Colonic mucosa (tissue), 4 donors: ENCODE results near the gene SMIM17. TPM values are rescaled to one million over a fixed set of nuclear protein-coding genes. Genes with fewer than 3 reads are reported as not detected.
A peak's percentile ranks its signal among the peaks of the same experiment; 100 is the strongest.

Source experiments
- DNase-seq: peaks from one replicate; pipeline ENCODE4 v3.0.0-alpha.2; 2020
- H3K27ac ChIP-seq: fragments of 200-600 bp; one replicate; pipeline ENCODE4 v1.8.0; 2021
- H3K27me3 ChIP-seq: fragments of 200-600 bp; one replicate; pipeline ENCODE4 v1.8.0; 2021
- H3K36me3 ChIP-seq: fragments of 200-600 bp; one replicate; pipeline ENCODE4 v1.8.0; 2021
- H3K4me1 ChIP-seq: fragments of 200-600 bp; one replicate; pipeline ENCODE4 v1.8.0; 2021; ENCODE audit warnings: mild to moderate bottlenecking
- H3K4me3 ChIP-seq: fragments of 200-600 bp; one replicate; pipeline ENCODE4 v1.8.0; 2021
- H3K9ac ChIP-seq, 2 donors: one replicate each; pipeline ENCODE4 v1.7.0; 2013; ENCODE audit warnings: control low read depth in 2 of 2, low read depth in 2 of 2, low read length in 2 of 2
- H3K9me3 ChIP-seq: fragments of 200-600 bp; one replicate; pipeline ENCODE4 v1.8.0; 2021
- intact Hi-C: fragments of 100-400 bp; cut with DNase I; formaldehyde crosslinking; loops from one replicate; pipeline ENCODE4 v1.14.1; 2022
- total RNA-seq, 2 donors: library from RNA; stranded (reverse); fragmentation: NEBNext Ultra II Directional in 1 of 2; extraction: Animal tissue kit (Norgen Biotek cat#: 25700) in 1 of 2; gene quantifications; one replicate each; pipeline ENCODE4 v1.2.1, GENCODE V29; 2021
- TF ChIP-seq, protein P1 (sequence below): fragments of 200-600 bp; IDR thresholded peaks from one replicate; pipeline ENCODE4 v1.8.0; 2022; ENCODE audit warnings: antibody characterized with exemption, mild to moderate bottlenecking
- donor health status: healthy.
- donor health status: DM: no; HTN: no; CAD: no.
- donor health status: DM: no; HTN: no; CAD: no.

SMIM17 gene
- total RNA-seq, 2 donors from 2014 or later = not detected

DNA sequence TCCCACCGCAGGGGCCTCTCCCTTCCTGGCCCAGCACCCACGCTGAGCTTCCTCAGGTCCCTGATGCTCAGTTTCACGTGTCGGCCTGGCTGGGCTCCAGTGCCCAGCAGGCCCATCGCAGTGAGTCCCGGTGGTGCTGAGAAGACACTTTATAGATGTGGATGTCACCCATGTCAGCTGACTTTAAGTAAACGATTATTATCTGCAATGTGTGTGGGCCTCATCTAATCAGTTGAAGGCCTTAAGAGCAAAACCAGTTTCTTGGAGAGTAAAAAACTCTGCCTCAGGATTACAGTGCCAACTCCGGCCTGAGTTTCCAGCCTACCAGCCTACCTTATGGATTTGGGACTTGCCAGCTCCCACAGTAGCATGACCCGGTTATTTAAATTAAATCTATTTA lies 17.3 kb upstream of the SMIM17 start:
- no peak for DNase-seq
- H3K9me3 ChIP-seq = no peaks in the 10 kb centered on the region
- H3K36me3 ChIP-seq = no peaks in the 10 kb centered on the region
- H3K4me1 ChIP-seq = no peaks in the 10 kb centered on the region
- no peak overlapping the region for H3K9ac ChIP-seq
- TF ChIP-seq, protein P1, sequence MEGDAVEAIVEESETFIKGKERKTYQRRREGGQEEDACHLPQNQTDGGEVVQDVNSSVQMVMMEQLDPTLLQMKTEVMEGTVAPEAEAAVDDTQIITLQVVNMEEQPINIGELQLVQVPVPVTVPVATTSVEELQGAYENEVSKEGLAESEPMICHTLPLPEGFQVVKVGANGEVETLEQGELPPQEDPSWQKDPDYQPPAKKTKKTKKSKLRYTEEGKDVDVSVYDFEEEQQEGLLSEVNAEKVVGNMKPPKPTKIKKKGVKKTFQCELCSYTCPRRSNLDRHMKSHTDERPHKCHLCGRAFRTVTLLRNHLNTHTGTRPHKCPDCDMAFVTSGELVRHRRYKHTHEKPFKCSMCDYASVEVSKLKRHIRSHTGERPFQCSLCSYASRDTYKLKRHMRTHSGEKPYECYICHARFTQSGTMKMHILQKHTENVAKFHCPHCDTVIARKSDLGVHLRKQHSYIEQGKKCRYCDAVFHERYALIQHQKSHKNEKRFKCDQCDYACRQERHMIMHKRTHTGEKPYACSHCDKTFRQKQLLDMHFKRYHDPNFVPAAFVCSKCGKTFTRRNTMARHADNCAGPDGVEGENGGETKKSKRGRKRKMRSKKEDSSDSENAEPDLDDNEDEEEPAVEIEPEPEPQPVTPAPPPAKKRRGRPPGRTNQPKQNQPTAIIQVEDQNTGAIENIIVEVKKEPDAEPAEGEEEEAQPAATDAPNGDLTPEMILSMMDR = no peak
- intact Hi-C loops = no loop called here
- H3K4me3 ChIP-seq = no peak overlapping the region
- H3K27ac ChIP-seq = no peak overlapping the region
- no peaks in the 10 kb centered on the region for H3K27me3 ChIP-seq

DNA sequence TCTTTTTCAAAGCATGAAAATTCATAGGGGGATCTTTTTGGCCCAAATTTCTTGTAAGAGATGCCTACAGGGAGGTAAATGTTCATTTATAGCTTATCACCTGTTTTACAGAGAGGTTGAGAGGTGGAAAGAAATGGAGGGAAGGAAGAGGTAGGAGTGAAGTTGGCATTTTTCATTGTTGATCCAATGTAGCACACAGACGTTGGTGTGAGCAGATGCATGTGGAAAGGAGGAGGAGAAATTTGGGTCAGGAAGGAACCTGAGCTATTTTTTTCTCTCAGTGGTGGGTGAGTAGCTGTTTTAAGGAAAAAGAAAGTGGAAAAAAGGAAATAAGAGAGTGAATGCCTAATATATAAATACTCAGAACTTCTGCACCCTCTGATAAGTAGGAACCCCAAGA lies 9.9 kb upstream of the SMIM17 start:
- intact Hi-C loops = no loop called here
- no peak overlapping the region for H3K9ac ChIP-seq
- TF ChIP-seq, protein P1 = no peak
- no peaks in the 10 kb centered on the region for H3K27me3 ChIP-seq
- DNase-seq = no peak
- H3K9me3 ChIP-seq = no peaks in the 10 kb centered on the region
- no peaks in the 10 kb centered on the region for H3K4me1 ChIP-seq
- H3K27ac ChIP-seq = no peak overlapping the region
- H3K36me3 ChIP-seq = no peaks in the 10 kb centered on the region
- no peak overlapping the region for H3K4me3 ChIP-seq

DNA sequence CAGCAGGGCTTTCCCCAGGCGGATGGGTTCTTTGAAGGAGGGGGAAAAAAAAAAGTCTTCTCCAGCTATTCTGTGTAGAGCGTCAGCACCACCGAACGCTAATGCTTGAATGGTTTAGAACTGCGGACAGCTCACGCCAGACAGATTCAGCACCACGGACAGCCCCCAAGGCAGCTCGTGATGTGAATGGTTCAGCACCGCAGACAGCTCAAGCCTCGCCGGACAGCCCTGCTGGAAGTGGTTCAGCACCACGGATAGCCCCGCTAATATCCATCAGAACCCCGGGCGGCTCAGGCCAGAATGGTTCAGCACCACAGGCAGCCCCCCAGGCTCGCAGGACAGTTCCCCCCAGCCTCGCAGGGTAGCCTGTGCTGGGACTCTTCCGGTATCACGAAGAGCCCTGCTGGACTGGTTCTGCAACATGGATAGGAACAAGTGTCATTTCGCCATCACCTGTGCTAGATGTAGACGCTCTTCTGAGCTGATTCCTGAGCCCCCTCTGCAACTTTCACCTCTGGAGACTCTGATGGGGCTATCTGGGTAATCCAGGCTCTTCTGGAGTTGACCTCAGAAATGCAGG lies 4.9 kb upstream of the SMIM17 start:
- intact Hi-C loops = no loop called here
- DNase-seq = peak; percentile 58

DNA sequence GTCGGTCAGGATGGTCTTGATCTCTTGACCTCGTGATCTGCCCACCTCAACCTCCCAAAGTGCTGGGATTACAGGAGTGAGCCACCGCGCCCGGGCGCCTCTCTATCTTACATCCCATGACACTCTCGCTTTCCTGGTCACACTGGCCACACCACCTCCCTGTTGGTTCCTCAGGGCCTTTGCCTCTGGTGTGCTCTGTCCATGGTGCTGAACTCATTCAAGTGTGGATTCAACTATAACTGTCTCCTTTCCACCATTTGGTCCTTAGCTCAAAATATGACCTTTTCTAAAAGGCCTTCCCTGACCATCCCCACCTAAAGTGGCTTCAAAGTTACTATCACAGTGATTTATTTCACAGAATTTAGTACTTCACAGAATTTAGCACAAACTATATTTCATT lies 3.7 kb upstream of the SMIM17 start:
- TF ChIP-seq, protein P1 = no peak
- no peak for DNase-seq

More for the DNA sequence above, 4.9 kb upstream of the SMIM17 start:
- no peaks in the 10 kb centered on the region for H3K4me1 ChIP-seq
- no peaks in the 10 kb centered on the region for H3K27me3 ChIP-seq
- no peak overlapping the region for H3K9ac ChIP-seq
- no peak overlapping the region for H3K27ac ChIP-seq
- no peaks in the 10 kb centered on the region for H3K9me3 ChIP-seq
- H3K4me3 ChIP-seq = no peak overlapping the region
- TF ChIP-seq, protein P1 = no peak
- no peaks in the 10 kb centered on the region for H3K36me3 ChIP-seq

DNA sequence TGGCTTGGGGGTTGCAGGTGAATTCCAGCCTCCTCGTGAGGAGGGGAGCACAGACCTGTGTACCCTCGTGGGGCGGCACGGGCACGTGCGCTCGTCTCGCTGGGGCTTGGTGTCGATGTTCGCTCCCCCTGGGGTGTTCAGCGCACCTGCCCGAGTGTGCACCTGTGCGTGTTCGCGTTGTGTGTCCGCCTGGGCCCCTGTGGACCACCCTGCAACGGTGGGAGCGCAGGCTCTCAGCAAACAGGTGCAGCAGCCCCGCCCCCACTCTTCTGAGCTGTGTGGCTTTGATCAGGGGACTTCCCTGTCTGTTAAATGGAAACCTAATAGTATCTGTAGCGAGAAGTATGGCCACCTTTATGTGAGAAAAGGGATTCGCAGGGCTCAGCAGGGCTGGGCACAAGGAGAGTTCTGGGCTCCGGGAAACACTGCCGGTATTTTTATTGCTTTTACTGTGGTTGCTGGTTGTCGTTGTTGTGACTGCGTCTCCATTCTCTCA lies 549 bp downstream of the SMIM17 start:
- TF ChIP-seq, protein P1 = no peak
- Histone ChIP-seq H3K27ac (no peak overlapping the region), H3K9me3 (no peaks in the 10 kb centered on the region), H3K27me3 (no peaks in the 10 kb centered on the region), H3K36me3 (no peaks in the 10 kb centered on the region), H3K4me1 (no peaks in the 10 kb centered on the region), H3K4me3 (no peak overlapping the region), H3K9ac (no peak overlapping the region)
- no peak for DNase-seq
- intact Hi-C loops = no loop called here

More for the DNA sequence above, 3.7 kb upstream of the SMIM17 start:
- H3K9ac ChIP-seq = no peak overlapping the region
- H3K4me1 ChIP-seq = no peaks in the 10 kb centered on the region
- no peak overlapping the region for H3K27ac ChIP-seq
- H3K36me3 ChIP-seq = no peaks in the 10 kb centered on the region
- H3K9me3 ChIP-seq = no peaks in the 10 kb centered on the region
- H3K4me3 ChIP-seq = no peak overlapping the region
- no peaks in the 10 kb centered on the region for H3K27me3 ChIP-seq
- intact Hi-C loops = no loop called here
